Left renal cortex interstitium (tissue), 4 donors: ENCODE data around the gene LRP1B. TPM values are rescaled to one million over a fixed set of nuclear protein-coding genes. Genes with fewer than 3 reads are reported as not detected.
A peak's percentile ranks its signal among the peaks of the same experiment; 100 is the strongest.

Experiments used
- DNase-seq, 4 donors: peaks; one replicate each; pipeline ENCODE4 v3.0.0-alpha.2; 2013; ENCODE audit warnings: low read depth in 4 of 4, low spot score in 2 of 4, missing footprints in 1 of 4
- polyA plus RNA-seq, 4 donors: library from polyadenylated mRNA; unstranded; fragments of 120-200 nt; gene quantifications; one replicate each; pipeline ENCODE4 v1.2.1, GENCODE V29; 2013; ENCODE audit not compliant: insufficient read length in 4 of 4

Gene LRP1B
- polyA plus RNA-seq, 4 donors: 0.82 to 0.99 (median 0.93) TPM

DNA sequence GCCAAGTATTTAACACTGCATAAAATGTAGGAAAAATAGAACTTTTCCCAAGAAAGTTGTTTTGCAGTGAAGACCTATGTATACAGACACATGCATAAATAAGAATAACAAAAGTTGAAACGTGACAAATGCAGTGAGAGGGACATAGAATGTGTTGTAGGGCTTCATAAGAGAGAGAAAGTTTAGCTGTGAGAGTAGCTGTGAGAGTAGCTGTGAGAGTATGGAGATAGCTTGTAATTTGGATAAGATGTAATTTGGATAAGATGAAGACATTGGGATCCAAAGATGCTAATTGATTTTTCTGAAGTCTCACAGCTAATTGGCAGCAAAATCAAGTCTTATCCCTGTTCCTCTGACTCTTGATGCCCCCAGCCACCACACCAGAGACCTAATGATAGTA is 170.9 kb downstream of the LRP1B start:
- no peak for DNase-seq

GRCh38 chr2:141959016-141959415 is 171.8 kb downstream of the LRP1B start:
- no peak for DNase-seq

DNA sequence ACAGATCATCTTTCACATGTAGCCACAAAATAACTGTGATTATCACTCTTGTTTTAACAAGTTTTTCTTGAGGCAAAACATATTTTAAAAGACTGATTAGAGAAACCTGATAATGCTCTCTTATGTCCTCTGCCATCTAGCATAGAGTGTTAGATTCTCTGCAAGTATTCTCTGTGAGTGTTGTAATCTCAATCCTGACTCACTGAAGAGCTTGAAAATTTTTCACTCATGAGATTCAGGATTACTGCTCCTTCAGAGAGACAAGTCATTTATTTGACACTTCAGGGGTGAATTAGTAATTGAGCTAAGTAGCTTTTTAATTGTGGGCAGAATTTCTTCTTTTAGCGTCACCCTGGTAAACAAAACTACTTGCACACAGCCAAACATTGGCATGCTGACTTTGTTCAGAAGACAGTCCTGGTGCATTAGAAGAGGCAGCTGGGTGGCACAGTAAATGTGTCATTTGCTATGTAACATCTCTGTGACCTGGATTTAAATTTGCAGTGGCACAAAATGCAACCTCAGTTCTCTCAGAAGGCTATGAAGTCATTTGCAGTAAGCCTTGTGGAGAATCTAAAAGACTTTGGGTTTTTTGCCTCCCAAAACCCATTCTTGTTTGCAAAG is 172.9 kb downstream of the LRP1B start:
- DNase-seq: no peak

GRCh38 chr2:141957321-141957720 is 173.5 kb downstream of the LRP1B start:
- no peak for DNase-seq

DNA sequence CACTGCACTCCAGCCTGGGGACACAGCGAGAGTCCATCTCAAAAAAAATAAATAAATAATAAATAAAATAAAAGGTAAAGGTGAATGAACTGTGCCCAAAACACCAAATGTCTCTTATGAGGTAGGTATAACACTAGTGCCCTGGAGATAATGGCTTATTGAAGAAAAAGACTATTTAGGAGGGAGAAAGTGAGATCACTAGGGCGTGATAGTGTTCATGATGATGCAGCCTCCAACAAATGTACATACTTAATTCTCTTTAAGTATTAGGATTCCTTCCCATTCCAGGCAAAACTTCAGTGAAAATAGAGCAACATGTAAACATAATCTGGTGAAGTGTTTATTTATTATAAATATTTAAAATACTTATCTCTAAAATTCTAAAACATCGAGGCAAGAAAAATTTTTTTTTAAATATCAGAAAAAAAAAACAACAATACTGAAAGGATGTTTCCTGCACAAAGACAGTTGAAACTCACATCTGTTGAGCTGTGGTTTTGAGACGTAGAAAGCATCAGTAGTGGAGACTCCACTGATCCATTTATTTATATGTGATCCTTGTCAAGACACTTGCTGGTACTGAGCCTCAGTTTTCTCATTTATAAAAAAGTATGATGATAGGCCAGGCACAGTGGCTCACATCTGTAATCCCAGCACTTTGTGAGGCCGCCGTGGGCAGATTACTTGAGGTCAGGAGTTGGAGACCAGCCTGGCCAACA is 183.3 kb downstream of the LRP1B start:
- DNase-seq: no peak

GRCh38 chr2:141946016-141946415 is 184.8 kb downstream of the LRP1B start:
- DNase-seq: no peak

DNA sequence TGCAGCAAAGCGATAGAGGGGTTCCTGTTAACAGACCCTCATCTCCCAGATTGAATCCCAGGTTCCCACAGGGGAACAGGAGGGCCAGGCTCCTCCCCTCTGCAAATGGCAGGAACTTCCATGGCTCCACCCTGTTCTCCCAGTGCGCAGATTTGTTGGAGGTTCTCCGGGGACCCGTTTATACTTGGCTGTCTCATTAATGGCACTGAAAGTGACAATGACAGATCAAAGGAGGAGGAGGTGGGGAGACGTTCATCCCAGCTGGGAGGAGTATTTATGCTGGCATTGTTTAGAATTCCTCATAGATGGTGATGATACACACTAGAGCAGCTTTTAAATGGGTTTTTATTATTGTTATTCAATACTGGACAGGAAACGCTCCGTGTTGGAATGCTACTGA is 186.9 kb downstream of the LRP1B start:
- no peak for DNase-seq

DNA sequence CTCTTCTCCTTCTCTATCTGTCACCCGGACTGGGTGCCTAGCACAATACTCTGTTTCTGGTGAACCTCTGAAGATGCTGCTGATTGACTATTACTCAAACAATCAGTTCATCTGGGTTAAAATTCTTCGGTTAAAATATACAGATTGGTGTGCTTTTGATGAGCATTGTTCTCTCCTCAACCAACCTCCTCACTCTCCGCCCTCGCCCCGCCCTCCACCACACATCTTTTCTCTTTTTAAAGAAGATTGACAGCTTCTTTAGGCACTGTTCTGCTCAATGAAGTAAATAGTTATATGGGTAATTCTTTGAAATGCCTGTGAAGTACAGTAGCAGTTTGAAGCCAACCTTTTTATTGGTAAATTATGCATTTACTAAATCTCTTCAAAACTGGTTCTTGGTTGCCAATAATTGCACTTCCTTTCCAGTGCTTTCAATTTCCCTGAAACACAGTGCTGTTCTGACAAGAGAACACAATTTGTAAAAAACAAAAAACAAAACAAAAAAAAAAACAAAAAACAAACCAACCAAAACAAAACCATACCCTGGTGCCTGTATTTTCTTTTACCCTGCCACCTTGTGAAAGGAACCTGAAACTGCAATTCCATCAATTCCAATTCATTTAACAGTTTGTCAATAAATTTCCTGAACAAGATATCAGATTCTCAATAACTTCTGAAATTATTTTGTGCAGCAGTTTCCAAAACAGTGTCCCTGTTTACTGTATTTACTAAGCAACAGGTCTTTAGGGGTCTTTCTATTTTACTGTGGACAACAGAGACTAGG is 188.6 kb downstream of the LRP1B start:
- DNase-seq: no peak

DNA sequence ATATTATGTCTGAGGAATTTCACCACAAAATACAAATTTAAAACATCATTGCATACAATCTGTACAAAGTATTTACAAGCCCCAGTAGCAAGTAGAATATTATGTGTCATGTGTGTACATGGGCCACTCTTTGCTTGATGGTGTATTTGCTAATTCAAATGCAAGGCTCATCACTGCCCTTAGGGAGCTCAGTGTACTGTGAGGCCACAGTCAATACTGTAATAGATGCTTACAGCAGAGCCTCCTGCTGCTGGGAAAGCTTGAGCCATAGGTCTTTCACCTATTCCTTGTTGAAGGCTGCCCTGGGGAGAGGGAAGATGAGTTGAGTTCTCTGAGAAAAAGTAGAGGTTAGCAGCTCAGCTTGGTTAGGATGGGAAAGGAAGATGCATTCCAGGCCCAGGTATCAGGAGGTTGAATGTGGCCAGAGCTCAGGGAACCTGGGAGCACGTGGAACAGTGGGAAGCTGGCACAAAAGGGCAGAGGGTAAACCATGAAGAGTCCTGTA is 189.6 kb downstream of the LRP1B start:
- no peak for DNase-seq

DNA sequence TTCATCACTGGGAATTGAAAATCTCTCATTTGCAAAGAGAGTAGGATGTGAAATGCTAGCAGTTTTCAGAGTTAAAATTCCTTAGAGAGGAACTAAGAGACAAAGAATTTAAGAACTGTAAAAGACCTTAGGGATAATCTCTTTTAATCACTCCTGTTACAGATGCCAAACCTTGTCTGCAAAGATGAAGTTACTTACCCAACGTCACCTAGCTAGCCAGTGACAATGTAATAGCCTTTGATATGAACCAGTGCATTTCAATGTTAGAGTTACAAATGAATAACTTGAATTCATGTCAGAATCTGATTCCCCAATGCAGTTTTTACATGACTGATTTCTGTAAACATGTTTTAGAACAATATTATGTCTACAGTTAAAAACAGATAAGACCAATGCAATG is 190.1 kb downstream of the LRP1B start:
- DNase-seq: no peak

DNA sequence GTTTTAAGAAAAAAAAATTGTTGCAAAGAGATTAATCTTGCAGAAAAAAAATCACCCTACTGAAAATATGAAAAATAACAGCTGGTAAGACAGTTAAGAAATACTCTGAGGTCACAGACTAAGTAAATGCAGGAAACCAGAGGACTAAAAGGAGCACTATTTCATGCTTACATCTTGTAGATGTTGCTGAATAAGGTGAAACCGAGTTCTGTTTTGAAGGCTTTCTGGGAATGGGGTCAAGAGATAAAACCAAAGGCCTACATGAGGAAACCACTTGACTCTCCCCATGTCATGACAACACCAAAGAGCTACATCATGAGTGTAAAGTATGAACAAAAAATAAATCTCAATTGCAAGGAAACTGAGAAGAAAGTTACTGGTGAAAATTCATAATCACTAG is 197.6 kb downstream of the LRP1B start:
- no peak for DNase-seq

DNA sequence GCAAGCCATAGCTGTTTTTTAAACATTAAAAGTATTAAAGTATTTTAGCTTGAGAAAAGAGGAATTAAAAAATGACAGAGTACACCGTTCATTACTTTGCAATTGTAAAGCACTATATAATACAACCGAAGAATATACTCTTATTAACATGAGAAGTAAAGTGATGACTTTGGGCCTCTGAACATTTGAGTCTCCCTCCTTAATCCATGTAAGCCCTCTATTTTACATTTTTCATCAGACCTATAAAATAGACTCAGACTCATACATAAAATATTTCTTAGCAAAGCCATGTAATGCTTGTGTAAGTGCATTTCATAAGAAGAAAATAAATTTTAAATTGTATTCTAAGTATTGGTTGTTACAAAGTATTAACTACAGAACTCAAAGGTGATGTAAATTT is 198.6 kb downstream of the LRP1B start:
- no peak for DNase-seq

- no peak for DNase-seq
These were observed 199.0 kb downstream of the LRP1B start for GRCh38 chr2:141931797-141932196.

DNA sequence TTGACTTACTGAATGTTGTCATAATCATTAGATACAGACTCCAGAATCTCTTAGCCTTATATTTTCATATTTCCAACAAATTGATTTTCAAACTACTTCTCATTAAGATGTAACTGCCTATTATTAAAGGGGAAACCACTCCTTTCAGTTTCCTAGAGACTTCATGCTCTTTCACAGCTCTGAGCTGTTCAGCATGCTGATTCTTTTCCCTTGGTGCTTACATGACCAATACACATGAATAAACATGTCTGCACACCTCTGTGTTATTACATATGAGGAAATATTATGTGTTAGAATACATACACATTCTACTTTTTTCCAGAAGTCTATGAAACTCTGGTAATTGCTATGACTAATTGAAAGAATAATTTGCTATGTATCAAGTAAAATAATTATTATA is 200.0 kb downstream of the LRP1B start:
- DNase-seq: no peak

GRCh38 chr2:141929331-141930252 is 201.2 kb downstream of the LRP1B start:
- DNase-seq: no peak

- no peak for DNase-seq
These were observed 202.3 kb downstream of the LRP1B start for GRCh38 chr2:141928476-141928875.

DNA sequence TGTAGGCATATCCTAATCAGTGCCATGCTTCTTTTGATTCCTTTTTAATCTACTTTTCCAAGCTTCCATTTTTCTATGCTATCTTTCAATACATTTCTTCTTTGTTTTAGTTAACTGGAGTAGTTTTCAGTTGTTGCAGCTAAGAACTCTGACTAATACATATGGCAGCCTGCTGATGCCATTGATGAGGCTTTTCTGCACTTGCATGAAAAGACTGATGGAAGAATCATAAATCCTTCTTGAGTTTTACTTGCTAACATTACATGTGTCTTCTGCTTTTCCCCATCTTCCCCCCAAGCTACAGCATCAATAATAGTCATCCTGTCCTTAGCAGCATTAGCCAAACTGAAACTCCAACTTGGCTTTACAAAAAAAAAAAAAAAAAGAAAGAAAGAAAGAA is 203.3 kb downstream of the LRP1B start:
- DNase-seq: no peak

DNA sequence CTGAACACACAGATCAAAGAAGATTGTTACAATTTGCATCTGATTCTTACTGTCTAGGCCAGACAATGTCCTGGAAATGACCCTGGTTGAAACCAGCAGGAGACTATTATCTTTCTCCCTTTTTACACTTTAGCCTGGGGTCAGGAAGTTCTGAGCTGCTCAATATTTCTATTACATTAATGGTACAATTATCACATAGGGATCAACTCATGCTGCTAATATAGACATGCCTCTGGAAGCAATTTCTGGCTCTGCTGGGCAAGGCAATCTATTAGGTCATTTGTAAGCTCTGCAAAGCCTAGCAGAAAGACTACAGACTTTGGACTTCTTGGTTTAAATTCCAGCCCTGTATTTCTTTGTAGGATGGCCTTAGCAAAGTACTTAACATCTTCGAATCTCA is 205.3 kb downstream of the LRP1B start:
- no peak for DNase-seq

DNA sequence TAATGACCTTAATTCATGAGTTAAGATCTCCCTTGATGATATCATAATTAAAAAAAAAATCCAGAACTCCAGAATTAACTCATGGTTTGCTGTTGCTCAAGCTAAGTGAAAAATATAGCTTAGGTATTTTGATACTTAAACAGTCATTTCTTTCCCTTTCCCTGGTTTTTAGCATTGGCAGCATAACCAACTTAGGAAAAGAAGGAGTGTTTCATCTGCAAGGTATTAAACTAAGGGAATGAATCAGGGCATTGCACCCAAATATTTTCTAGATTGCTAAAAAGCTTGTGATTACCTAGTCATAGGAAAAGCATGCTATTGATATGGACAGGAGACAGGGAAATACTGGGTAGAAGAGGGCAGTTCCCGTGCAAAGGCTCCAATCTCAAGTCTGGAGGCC is 207.2 kb downstream of the LRP1B start:
- DNase-seq: no peak

DNA sequence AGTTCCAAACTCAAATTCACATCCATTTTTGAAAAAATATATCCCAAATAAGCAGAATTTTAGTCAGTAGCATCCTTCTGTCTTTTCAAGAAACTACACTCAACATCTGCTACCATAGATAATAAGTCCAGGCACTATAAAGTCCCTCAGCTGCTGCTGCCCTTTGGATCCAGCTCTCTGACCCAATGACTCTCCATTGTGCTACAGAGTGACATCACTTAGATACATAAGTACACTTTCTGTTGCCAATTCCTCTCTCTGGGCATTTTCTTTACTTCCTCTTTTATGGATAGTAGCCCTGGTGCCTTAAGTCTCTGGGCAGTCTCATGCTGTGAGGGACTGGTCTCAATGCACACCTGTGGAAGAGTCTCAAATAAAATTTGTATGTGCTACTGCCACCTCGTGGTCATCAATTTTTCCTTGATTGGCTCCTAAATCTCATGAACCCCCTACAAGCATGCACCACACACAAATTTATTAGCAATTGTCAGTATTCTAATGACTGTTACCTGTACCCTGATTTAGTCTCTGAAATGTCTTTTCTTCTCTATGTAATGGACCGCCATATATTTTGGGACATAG is 219.2 kb downstream of the LRP1B start:
- DNase-seq: peak in 1 of 4 donors; percentile 7
